ENCODE data around the gene RADIL.

The RADIL gene

GRCh38 chr7:4856336-4857057 lies 27.0 kb downstream of the RADIL start:
- TF ChIP-seq EZH2phosphoT487 (IDR thresholded peaks at IDR 0.05; ENCODE audit: low read depth) (no peak), CTCF (IDR thresholded peaks at IDR 0.05; ENCODE audit: low read depth, low read length) (no peak)
- Histone ChIP-seq H3K4me2 (ENCODE audit: low read length) (no peak overlapping the region), H2AFZ (ENCODE audit: low read depth, low read length) (no peak overlapping the region), H3K9me3 (ENCODE audit: insufficient read depth, low read length) (no peaks in the 10 kb centered on the region), H3K27me3 (ENCODE audit: low read depth, low read length) (peaks cover 4% of the 10 kb centered on the region; the same call in 1 of the 2 replicates), H3K36me3 (replicated peaks; ENCODE audit: low read depth, low read length) (no peaks in the 10 kb centered on the region), H3K4me3 (ENCODE audit: low read length) (no peak overlapping the region), H3K9ac (ENCODE audit: low read length) (no peak overlapping the region), H3K79me2 (ENCODE audit: low read length) (no peaks in the 10 kb centered on the region), H4K20me1 (ENCODE audit: insufficient read depth, low read length) (no peaks in the 10 kb centered on the region), H3K27ac (ENCODE audit: low read length) (no peak overlapping the region), H3K4me1 (ENCODE audit: low read length) (no peaks in the 10 kb centered on the region)

GRCh38 chr7:4854916-4855315 lies 28.6 kb downstream of the RADIL start:
- H3K4me1 ChIP-seq (ENCODE audit: low read length): no peaks in the 10 kb centered on the region
- peaks cover 4% of the 10 kb centered on the region; the same call in 1 of the 2 replicates for H3K27me3 ChIP-seq (ENCODE audit: low read depth, low read length)
- no peak overlapping the region for H2AFZ ChIP-seq (ENCODE audit: low read depth, low read length)
- no peak overlapping the region for H3K4me3 ChIP-seq (ENCODE audit: low read length)
- TF ChIP-seq EZH2phosphoT487 (IDR thresholded peaks at IDR 0.05; ENCODE audit: low read depth): no peak
- no peak for TF ChIP-seq CTCF (IDR thresholded peaks at IDR 0.05; ENCODE audit: low read depth, low read length)
- no peak overlapping the region for H3K9ac ChIP-seq (ENCODE audit: low read length)
- H3K79me2 ChIP-seq (ENCODE audit: low read length): no peaks in the 10 kb centered on the region
- no peak overlapping the region for H3K4me2 ChIP-seq (ENCODE audit: low read length)
- no peaks in the 10 kb centered on the region for H4K20me1 ChIP-seq (ENCODE audit: insufficient read depth, low read length)
- H3K36me3 ChIP-seq (replicated peaks; ENCODE audit: low read depth, low read length): no peaks in the 10 kb centered on the region
- no peak overlapping the region for H3K27ac ChIP-seq (ENCODE audit: low read length)
- no peaks in the 10 kb centered on the region for H3K9me3 ChIP-seq (ENCODE audit: insufficient read depth, low read length)

- H4K20me1 ChIP-seq (ENCODE audit: insufficient read depth, low read length): no peaks in the 10 kb centered on the region
- H3K4me1 ChIP-seq (ENCODE audit: low read length): no peaks in the 10 kb centered on the region
- H3K27me3 ChIP-seq (ENCODE audit: low read depth, low read length): no peaks in the 10 kb centered on the region
- H2AFZ ChIP-seq (ENCODE audit: low read depth, low read length): no peak overlapping the region
- no peak overlapping the region for H3K4me3 ChIP-seq (ENCODE audit: low read length)
- no peak for TF ChIP-seq CTCF (IDR thresholded peaks at IDR 0.05; ENCODE audit: low read depth, low read length)
- no peak for TF ChIP-seq EZH2phosphoT487 (IDR thresholded peaks at IDR 0.05; ENCODE audit: low read depth)
- no peaks in the 10 kb centered on the region for H3K79me2 ChIP-seq (ENCODE audit: low read length)
- H3K9me3 ChIP-seq (ENCODE audit: insufficient read depth, low read length): no peaks in the 10 kb centered on the region
- H3K9ac ChIP-seq (ENCODE audit: low read length): no peak overlapping the region
- no peak overlapping the region for H3K27ac ChIP-seq (ENCODE audit: low read length)
- H3K4me2 ChIP-seq (ENCODE audit: low read length): no peak overlapping the region
- H3K36me3 ChIP-seq (replicated peaks; ENCODE audit: low read depth, low read length): no peaks in the 10 kb centered on the region
Observed at GRCh38 chr7:4851459-4852422, 31.8 kb downstream of the RADIL start.

- Histone ChIP-seq H3K9me3 (ENCODE audit: insufficient read depth, low read length) (no peaks in the 10 kb centered on the region), H2AFZ (ENCODE audit: low read depth, low read length) (no peak overlapping the region), H3K4me3 (ENCODE audit: low read length) (no peak overlapping the region), H3K27me3 (ENCODE audit: low read depth, low read length) (no peaks in the 10 kb centered on the region), H4K20me1 (ENCODE audit: insufficient read depth, low read length) (no peaks in the 10 kb centered on the region), H3K79me2 (ENCODE audit: low read length) (no peaks in the 10 kb centered on the region), H3K4me2 (ENCODE audit: low read length) (no peak overlapping the region), H3K4me1 (ENCODE audit: low read length) (no peaks in the 10 kb centered on the region), H3K27ac (ENCODE audit: low read length) (no peak overlapping the region), H3K9ac (ENCODE audit: low read length) (no peak overlapping the region), H3K36me3 (replicated peaks; ENCODE audit: low read depth, low read length) (no peaks in the 10 kb centered on the region)
- TF ChIP-seq CTCF (IDR thresholded peaks at IDR 0.05; ENCODE audit: low read depth, low read length) (no peak), EZH2phosphoT487 (IDR thresholded peaks at IDR 0.05; ENCODE audit: low read depth) (no peak)
Observed at GRCh38 chr7:4850262-4850795, 33.2 kb downstream of the RADIL start.

Measured in OCI-LY3 (cell line).